IPS-18c (cell line): ENCODE data around the gene VWA3A.
"Not testable (repeated sequence)": the region's sequence is repeated elsewhere in the genome, so short reads cannot be mapped to it uniquely, and the experiment has no call there.

Experiments
- H3K4me3 ChIP-seq: 2 replicates; pipeline ENCODE4 v1.7.0; 2013; ENCODE audit warnings: low read depth, mild to moderate bottlenecking, low read length, moderate library complexity; ENCODE audit not compliant: insufficient read depth
- H3K9me3 ChIP-seq: one replicate; pipeline ENCODE4 v1.6.1; 2013; ENCODE audit warnings: mild to moderate bottlenecking, low read length, moderate library complexity; ENCODE audit not compliant: control insufficient read depth, insufficient read depth

Gene VWA3A

DNA sequence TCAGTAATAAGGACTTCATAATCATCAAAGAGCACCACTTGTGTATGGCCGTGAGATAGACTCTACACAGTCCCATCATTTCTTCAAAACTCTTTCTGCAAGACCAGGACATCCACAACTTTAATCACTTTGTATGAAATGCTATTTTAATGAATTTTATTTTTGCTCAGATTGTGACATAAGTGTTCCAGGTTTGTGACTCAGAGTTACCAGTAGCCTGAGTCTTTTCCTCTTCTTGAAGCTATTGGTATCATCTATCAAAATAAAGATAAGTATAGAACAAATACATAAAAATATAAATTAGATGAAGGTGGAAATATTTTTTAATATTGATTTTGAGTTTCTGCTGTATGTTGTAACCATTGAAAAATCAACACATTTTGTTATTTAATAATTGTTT, 16.6 kb upstream of the VWA3A start:
- Histone ChIP-seq H3K4me3 (no peak overlapping the region), H3K9me3 (no peaks in the 10 kb centered on the region)

DNA sequence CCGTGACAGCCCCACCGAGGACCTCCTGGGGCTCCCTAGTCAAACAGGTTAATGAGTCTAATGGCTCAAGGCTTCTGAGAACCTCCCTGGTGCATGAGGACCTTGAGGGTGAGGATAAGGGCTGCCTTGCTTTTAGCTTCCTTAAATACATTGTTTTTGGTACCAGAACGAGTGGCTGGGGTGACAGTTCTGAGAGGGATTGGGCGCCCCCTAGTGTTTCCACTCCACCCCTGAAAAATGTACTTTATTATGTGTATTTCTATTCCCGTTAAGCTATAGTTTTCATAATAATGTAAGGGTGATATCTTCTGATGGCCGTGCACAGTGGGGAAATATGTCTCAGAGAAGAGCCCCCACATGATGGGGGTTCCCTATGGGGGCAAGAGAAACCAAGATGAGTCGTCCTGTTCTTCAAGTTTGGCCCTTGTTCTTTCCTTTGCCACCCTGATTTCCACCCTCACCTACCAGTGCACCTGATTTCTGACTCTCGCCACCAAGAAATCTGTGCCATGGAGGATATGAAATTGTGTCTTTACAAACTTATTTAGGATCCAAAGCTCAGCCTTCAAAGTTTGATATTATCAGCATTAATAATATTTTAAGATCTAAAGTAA, 14.5 kb upstream of the VWA3A start:
- no peaks in the 10 kb centered on the region for H3K9me3 ChIP-seq
- no peak overlapping the region for H3K4me3 ChIP-seq

DNA sequence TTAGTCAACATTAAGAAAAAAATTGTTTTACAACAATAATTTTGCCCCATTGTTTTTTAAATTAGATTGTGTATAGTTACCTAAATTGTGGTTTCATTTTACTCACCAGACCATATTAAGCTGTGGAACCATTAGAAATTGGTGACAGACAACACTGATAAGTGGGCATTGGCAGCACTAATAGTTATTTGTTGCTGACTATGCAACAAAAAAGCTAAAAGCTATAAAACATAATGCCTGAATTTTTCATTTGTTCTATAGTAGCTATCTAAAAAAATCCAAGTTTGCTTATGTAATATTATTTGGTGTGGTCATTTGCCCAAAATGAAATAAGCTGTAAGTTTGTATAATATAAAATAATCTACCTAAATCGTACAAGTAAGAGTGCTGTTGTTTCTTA, 13.7 kb upstream of the VWA3A start:
- no peaks in the 10 kb centered on the region for H3K9me3 ChIP-seq
- no peak overlapping the region for H3K4me3 ChIP-seq

DNA sequence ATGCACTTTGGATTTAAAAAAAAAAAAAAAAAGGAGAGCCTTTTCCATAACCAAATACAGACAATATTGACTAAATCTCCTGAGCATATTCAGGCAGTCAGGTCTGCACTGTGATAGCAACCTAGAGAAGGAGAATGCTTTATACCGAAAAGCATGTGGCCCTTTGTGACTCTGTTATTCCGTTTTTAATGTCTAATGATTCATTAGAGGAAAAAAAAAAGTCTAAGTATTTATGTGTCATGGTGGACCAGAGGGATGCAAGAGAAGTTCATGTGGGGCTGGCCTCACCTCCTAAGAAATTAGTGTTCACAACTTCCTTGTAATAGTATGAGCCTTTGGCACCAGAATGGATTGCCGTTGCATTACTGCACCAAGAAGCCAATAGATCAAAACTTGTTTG, 11.3 kb upstream of the VWA3A start:
- H3K9me3 ChIP-seq: no peaks in the 10 kb centered on the region
- no peak overlapping the region for H3K4me3 ChIP-seq

DNA sequence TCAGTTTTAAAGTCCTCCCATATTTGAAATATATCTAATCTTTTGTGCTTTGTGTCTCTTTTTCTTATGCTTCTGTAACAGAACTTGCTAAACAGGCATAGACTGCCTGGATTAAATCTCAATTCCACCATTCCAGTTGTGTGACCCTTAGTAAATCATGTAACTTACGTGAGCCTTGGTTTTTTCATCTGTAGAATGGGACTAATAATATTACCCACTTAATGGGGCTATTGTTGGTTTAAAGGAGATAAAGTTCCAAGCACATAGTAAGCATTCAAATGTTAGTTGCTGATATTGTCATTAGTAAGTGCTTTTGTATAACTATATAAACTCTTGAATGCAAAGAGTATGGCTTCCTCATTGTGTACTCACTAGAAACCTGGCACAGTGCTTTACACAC, 5.9 kb upstream of the VWA3A start:
- H3K4me3 ChIP-seq: no peak overlapping the region

DNA sequence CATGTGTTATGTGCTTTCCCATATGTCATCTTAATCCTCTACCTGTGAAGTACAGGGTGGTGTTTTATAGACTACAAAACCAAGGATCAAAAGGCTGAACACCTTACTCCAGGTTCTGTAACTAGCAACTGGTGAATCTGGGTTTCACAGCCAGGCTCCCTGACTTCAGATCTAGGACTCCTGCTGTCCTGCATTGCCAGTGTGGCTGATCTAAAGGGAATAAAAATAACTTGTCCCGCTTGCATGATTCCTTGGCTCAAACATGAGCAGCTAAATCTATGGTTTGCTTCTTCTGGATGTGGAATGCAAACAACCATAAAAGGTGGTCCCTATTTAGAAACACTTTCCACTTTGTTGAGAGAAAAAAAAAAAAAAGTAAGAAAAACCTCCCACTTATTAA, 3.7 kb upstream of the VWA3A start:
- H3K9me3 ChIP-seq: no peaks in the 10 kb centered on the region
- H3K4me3 ChIP-seq: no peak overlapping the region

More for the DNA sequence above, 5.9 kb upstream of the VWA3A start:
- H3K9me3 ChIP-seq: no peaks in the 10 kb centered on the region

DNA sequence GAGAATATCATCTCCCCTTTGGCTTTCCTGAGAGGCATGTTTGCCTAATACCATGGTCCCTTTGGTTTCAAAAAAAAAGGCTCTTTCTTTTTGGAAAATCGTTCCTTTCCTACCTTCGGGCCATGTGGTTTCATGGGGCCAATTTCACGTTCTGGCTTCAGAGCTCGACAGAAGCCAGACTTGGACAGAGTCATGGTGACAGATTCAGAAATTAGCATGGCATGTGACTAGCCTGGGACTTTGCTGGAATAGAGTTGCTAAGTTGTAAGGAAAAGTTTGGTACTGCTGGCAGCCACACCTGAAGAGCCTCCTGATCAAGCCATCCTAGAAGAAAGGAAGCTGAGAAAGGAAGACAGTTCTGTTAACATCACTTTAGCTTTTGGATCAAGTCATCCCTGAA, 2.4 kb upstream of the VWA3A start:
- Histone ChIP-seq H3K4me3 (no peak overlapping the region), H3K9me3 (no peaks in the 10 kb centered on the region)

DNA sequence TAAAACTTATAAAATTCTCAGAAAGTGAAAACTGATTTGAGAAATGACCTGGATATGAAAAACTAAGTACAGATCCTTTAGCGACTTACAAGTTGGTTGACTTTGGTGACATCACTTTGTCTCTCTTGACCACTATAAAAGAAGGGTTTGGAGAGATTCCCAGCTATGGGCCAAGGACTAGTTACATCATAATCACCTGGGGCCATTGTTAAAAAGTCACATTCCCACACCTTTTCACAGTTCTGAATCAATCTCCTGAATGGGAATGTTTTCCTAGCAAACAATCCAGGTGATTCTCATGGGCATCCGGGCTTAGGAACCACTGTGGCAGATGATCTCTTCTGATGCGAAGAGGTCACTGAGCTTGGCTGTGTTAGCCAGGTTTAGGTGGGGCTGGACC, 620 bp upstream of the VWA3A start:
- no peaks in the 10 kb centered on the region for H3K9me3 ChIP-seq

DNA sequence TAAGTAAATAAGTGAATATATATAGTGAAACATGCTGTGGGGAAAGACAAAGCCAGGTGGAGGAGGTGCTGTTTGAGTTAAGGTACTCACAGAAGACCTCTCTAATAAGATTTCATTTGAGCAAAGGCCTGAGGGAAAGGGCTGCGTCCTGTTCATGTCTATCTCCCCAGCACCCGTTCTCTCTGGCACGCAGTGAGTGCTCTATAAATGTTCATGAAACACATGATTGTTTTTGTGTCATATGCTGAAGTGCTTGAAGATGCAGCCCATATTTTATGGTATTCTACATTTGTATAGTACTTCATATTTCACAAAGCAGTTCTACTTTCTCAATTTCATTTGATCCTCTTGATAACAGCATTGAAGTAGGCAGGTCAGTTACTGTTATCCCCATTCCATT, 990 bp downstream of the VWA3A start:
- no peak overlapping the region for H3K4me3 ChIP-seq
- no peaks in the 10 kb centered on the region for H3K9me3 ChIP-seq

More for the DNA sequence above, 620 bp upstream of the VWA3A start:
- no peak overlapping the region for H3K4me3 ChIP-seq

DNA sequence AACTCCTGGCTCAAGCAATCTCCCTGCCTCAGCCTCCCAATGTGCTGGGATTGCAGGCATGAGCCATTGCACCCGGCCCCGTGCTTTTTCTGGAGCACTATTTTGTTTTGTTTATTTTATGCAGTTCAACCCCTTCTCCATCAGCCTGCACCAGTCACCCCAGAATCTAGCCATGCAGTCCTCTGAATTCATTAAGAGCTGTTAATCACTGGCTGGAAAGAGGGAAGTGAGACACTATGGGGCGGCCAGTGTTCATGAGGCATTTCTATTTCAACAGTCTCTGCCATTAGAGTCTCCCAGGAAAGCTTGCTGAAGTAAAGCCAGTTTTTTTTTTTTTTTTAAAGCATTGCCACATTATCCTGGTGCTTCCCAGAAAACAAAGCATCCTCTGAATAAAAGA, 1.7 kb downstream of the VWA3A start:
- H3K4me3 ChIP-seq: no peak overlapping the region
- no peaks in the 10 kb centered on the region for H3K9me3 ChIP-seq

DNA sequence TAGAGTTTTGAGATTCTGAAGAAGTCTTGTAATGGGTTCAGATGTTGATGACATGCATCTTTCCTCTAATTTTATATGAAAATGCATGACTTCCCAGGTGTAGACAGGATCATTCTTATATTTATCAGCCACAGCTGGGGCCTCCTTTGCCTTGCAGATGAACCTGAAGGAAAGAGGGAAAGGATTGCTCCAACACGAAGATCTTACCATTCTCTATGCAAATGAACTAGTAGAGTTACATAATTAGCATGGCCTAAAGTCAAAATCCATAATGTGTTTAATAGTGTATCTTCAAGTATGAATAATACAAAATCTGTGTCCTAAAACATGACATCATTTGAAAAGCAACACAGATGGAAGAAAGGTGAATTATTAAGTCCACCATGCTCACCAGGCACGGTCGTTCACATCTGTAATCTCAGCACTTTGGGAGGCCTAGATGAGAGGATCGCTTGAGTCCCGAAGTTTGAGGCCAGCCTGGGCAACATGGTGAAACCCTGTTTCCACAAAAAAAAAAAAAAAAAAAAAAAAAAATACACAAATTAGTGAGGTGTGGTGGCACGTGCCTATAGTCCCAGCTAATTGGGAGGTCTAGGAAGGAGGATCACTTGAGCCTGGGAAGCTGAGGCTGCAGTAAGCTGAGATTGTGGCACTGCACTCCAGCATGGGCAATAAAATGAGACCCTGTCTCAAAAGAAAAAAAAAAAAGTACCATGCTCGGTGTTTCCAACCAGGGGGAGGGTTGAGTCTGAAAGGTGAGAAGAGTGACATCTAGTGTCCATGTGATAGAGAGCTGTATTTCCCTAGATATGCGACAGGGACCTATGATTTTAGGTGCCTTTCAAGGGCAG, 6.3 kb downstream of the VWA3A start:
- H3K4me3 ChIP-seq: no peak overlapping the region

DNA sequence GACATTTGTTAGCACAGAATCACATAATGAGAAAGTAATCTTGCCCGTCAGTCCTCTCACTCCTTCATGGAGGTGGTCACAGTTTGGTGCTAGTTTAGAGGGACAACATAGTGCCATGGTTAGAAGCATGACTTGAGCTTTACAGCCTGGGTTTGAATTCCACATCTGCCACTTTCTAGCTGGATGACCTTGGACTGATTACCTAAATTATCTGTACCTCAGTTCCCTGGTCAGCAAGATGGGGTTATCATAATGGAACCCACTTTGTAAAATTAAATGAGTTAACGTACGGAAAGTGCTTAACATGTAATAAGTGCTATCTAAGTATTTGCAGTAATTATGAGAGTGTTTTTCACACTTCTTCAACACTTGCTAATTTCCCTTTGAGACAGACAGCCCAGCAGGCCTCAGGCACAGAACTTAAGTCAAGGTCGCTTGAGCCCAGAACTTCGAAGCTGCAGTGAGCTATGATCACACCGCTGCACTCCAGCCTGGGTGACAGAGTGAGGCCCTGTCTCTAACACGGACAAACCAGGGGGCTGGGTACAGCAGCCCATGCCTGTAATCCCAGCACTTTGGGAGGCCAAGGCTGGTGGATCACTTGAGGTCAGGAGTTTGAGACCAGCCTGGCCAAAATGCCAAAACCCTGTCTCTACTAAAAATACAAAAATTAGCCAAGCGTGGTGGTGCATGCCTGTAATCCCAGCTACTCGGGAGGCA, 7.1 kb downstream of the VWA3A start:
- no peaks in the 10 kb centered on the region for H3K9me3 ChIP-seq
- no peak overlapping the region for H3K4me3 ChIP-seq

More for the DNA sequence above, 6.3 kb downstream of the VWA3A start:
- H3K9me3 ChIP-seq: no peaks in the 10 kb centered on the region

DNA sequence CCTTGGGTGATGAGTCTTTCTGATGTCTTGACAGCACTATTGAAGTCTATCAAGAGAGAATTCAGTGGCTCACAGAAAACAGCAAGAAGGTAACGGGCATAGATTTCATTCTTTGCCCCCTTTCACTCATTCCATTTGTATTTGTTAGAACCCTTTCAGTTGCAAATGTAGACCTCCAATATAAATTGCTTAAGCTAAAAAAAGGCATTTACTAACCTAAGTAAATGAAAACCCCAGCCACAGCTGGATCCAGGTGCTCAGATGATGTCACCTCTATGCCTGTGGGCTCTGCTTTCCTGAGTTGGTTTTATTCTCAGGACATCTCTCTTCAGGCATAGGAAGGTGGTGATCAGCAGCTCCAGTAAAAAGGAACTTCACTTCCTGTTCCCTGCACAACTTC, 11.1 kb downstream of the VWA3A start:
- H3K4me3 ChIP-seq: no peak overlapping the region
- no peaks in the 10 kb centered on the region for H3K9me3 ChIP-seq

DNA sequence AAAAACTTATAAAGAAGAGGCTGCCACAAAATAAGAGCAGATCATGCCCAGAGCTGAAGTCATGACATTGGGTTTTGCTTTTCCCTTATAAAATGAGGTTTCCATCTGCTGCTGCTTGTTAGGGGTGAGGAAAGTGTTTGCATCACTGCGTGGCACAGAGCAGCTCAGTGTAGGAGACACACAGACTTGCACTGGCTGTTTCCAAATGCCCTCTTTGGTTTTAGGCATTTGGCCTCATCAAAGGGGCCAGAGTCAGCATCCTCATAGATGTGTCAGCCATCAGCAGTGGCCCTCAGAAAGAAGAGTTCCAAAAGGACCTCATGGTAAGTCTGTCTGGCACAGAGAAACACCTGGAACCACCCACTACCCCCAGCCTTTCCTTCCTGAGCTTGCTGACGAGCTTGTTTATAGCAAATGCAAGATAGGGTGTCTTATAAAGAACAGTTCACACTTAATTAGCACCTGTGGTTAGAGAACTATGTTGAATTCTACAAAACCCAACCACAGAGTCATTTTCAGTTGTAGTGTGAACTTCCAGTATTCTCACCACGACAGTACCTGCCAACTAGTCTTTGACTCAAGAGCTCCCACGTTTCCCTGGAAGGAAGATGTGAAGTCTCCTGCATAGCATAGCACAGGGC, 17.0 kb downstream of the VWA3A start:
- H3K4me3 ChIP-seq: no peak overlapping the region

DNA sequence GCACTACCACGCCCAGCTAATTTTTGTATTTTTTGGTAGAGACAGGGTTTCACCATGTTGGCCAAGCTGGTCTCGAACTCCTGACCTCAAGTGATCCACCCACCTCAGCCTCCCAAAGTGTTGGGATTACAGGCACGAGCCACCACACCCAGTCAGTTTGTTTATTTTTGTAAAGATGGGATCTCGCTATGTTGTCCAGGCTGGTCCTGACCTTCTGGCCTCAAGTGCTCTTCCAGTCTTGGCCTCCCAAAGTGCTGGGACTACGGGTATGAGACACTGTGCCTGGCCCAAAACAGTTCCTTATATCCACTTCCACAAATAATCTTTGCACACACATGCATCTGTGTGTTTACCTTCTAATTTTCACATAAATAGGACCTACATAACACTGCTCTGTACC, 19.3 kb downstream of the VWA3A start:
- H3K9me3 ChIP-seq, H3K4me3 ChIP-seq: not testable (repeated sequence)

More for the DNA sequence above, 17.0 kb downstream of the VWA3A start:
- H3K9me3 ChIP-seq: no peaks in the 10 kb centered on the region

DNA sequence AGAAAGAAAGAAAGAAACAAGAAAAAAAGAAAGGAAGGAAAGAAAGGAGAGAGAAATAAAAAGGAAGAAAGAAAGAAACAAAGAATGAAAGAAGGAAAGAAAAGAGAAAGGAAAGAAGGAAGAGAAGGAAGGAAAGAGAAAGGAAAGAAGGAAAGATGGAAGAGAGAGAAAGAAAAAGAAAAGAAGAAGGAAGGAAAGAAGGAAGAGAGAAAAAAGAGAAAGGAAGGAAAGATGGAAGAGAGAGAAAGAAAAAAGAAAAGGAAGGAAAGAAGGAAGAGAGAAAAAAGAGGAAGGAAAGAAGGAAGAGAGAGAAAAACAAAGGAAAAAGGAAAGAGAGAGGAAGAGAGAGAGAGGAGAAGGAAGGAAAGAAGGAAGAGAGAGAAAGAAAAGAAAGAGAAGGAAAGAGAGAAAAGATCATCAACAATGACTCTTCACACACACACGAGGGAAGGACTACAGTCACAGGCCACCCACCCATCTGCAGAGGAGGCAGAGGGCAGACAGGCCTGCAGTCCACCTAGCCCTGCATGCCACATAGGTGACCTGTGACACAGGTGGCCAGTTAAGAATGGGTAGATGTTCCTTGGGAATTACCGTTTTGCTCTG, 23.9 kb downstream of the VWA3A start:
- Histone ChIP-seq H3K9me3 (no peaks in the 10 kb centered on the region), H3K4me3 (no peak overlapping the region)

DNA sequence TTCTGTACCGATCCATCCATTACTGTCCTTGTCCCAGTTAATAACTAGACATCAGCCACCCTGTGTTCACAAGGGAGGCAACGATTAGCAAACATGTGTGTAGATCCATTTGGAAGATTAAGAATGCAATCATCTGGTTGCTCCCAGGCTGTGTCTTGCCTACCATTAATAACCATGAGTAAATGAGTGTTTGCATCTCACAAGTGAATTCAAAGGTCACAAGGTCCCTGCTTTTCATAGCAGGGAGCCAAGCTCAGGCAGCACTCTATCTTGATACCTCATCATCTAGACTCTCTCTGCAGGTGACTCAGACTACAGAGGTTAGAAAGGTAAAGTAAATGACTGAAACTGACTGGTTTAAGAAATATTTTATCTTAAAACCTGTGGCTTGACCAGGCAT, 25.3 kb downstream of the VWA3A start:
- Histone ChIP-seq H3K9me3 (no peaks in the 10 kb centered on the region), H3K4me3 (no peak overlapping the region)
